ENCODE measurements around the gene NAT14. TPM values are rescaled to one million over a fixed set of nuclear protein-coding genes. Genes with fewer than 3 reads are reported as not detected.

Gene NAT14
- total and polyA plus RNA-seq, 2 of the 8 experiments (the other 6 are each of a cell fraction or from before 2014, with no cell fraction given) = 47.1 to 71.2 TPM

GRCh38 chr19:55452749-55453346, 32.1 kb upstream of the NAT14 start:
- Histone ChIP-seq H3K4ac (replicated peaks; ENCODE audit: insufficient read length, low read depth, low read length) (no peak overlapping the region), H3K27ac (ENCODE audit: low read depth, low read length) (no peak overlapping the region), H4K91ac (replicated peaks; ENCODE audit: insufficient read length, low read length) (no peak overlapping the region), H3K23ac (ENCODE audit: insufficient read length) (no peak overlapping the region), H3K56ac (replicated peaks; ENCODE audit: insufficient read length, low read depth, low read length) (no peak overlapping the region), H2AFZ (ENCODE audit: low read length) (no peak overlapping the region), H2AK5ac (ENCODE audit: low read depth, low read length) (no peak overlapping the region), H3K4me2 (ENCODE audit: insufficient read depth in 1 of 2, low read depth in 2 of 2, low read length in 2 of 2) (peak overlapping the region; percentile 73 to 93), H3K9me3 (ENCODE audit: insufficient read depth in 2 of 2, low read depth in 1 of 2, low read length in 1 of 2) (no peaks in the 10 kb centered on the region), H3K18ac (ENCODE audit: extremely low read depth, low read length) (no peak overlapping the region), H3K27me3 (replicated peaks in 1 of 4; ENCODE audit: control insufficient read depth in 3 of 4, extremely low read depth in 1 of 4, insufficient read depth in 3 of 4, low read length in 3 of 4) (peaks cover 25 to 45% (median 43%) of the 10 kb centered on the region in 4 experiments), H3K36me3 (ENCODE audit: control insufficient read depth in 2 of 4, insufficient read depth in 4 of 4, low read length in 3 of 4) (peaks cover 0 to 5% (median 0%) of the 10 kb centered on the region in 4 experiments; a peak in 2 of 8 replicates), H3K9ac (replicated peaks in 1 of 4; ENCODE audit: extremely low read depth in 1 of 4, low read depth in 3 of 4, low read length in 3 of 4) (no peak overlapping the region), H2BK12ac (ENCODE audit: low read depth, low read length) (no peak overlapping the region), H2BK120ac (replicated peaks; ENCODE audit: low read depth, low read length) (no peak overlapping the region), H4K20me1 (replicated peaks in 1 of 2; ENCODE audit: control insufficient read depth in 1 of 2, insufficient read depth in 2 of 2, low read length in 2 of 2) (peaks cover 2 to 11% of the 10 kb centered on the region in 2 experiments), H3K23me2 (ENCODE audit: low read depth, low read length) (peaks cover 18% of the 10 kb centered on the region; the same call in 1 of the 2 replicates), H2BK15ac (ENCODE audit: low read length) (no peak overlapping the region), H3K14ac (ENCODE audit: insufficient read length) (no peak overlapping the region), H3K79me1 (ENCODE audit: low read depth, low read length) (peaks cover 4% of the 10 kb centered on the region; the same call in 1 of the 2 replicates), H3K4me1 (replicated peaks in 1 of 4; ENCODE audit: control insufficient read depth in 3 of 4, insufficient read depth in 4 of 4, low read length in 3 of 4) (peaks cover 0 to 5% (median 2%) of the 10 kb centered on the region in 4 experiments; a peak in 5 of 7 replicates), H3K4me3 (ENCODE audit: extremely low read depth in 1 of 4, insufficient read depth in 2 of 4, low read depth in 3 of 4, low read length in 4 of 4) (peak overlapping the region in 2 of 4 experiments; percentile 26 to 69; a peak in 3 of 8 replicates), H4K8ac (ENCODE audit: extremely low read depth, insufficient read depth, low read length) (peak overlapping the region; percentile 64; the same call in 1 of the 2 replicates), H2BK20ac (ENCODE audit: low read length) (no peak overlapping the region), H3K79me2 (ENCODE audit: control insufficient read depth in 1 of 2, insufficient read depth in 2 of 2, low read length in 2 of 2) (no peaks in the 10 kb centered on the region), H4K5ac (ENCODE audit: insufficient read length, low read depth, low read length) (no peak overlapping the region), H2BK5ac (ENCODE audit: low read depth, low read length) (no peak overlapping the region)
- ChIA-PET CTCF (ENCODE audit: partially characterized antibody) (interaction anchor here (0.8 to 2.5 kb wide), 19 partner anchors 9 to 311 kb away, joined by 3 to 13 read pairs (median 4); partner anchors contain the start of genes DNAAF3, NAT14, SHISA7 and SSC5D), POLR2A (ENCODE audit: partially characterized antibody) (interaction anchor here (1.0 to 3.0 kb wide), 16 partner anchors 9 to 171 kb away, joined by 3 to 22 read pairs (median 4); partner anchors contain the start of genes ISOC2, SHISA7, UBE2S and ZNF784)
- 16% methylated on average over 9 of the region's 34 CpGs; no CpG with 5 or more reads in 1 of the 2 experiments for WGBS, 2 experiments (ENCODE audit: extremely low coverage in 1 of 2, insufficient coverage in 1 of 2, insufficient read length in 1 of 2, insufficient replicate concordance in 2 of 2, low coverage in 1 of 2, low lambda C conversion rate in 2 of 2, missing lambda C conversion rate in 1 of 2)
- FAIRE-seq (no peak), DNase-seq (ENCODE audit: low read depth in 1 of 2, low spot score in 2 of 2) (peak in 1 of 2 experiments; percentile 95)
- TF ChIP-seq POLR2AphosphoS5 (IDR thresholded peaks at IDR 0.05; ENCODE audit: low read depth, low read length) (no peak), SRF (IDR thresholded peaks at IDR 0.05; ENCODE audit: low read depth, low read length) (no peak), CTCF (IDR thresholded peaks at IDR 0.05; ENCODE audit: control extremely low read depth in 1 of 3, insufficient read depth in 1 of 3, low read depth in 1 of 3, low read length in 3 of 3) (no peak), SAP30 (IDR thresholded peaks at IDR 0.05; ENCODE audit: insufficient read depth, insufficient replicate concordance, low read length) (no peak), RXRA (IDR thresholded peaks at IDR 0.05; ENCODE audit: insufficient read depth, low read depth, low read length) (no peak), POU5F1 (IDR thresholded peaks at IDR 0.05; ENCODE audit: low read depth, low read length) (no peak), RAD21 (IDR thresholded peaks at IDR 0.05 in 1 of 2, conservative IDR thresholded peaks at IDR 0.05 in 1 of 2; ENCODE audit: low read depth in 2 of 2, low read length in 2 of 2) (no peak), CBX5 (IDR thresholded peaks at IDR 0.05; ENCODE audit: low read depth, low read length) (no peak), NRF1 (IDR thresholded peaks at IDR 0.05; ENCODE audit: low read depth, low read length) (no peak)
